ENCODE results near the gene SMARCD3. TPM values are rescaled to one million over a fixed set of nuclear protein-coding genes. Genes with fewer than 3 reads are reported as not detected.
A peak's percentile ranks its signal among the peaks of the same experiment; 100 is the strongest.

The SMARCD3 gene
- total and polyA plus RNA-seq, 2 of the 8 experiments (the other 6 are each of a cell fraction or from before 2014, with no cell fraction given), result 3.0 to 5.6 TPM

DNA sequence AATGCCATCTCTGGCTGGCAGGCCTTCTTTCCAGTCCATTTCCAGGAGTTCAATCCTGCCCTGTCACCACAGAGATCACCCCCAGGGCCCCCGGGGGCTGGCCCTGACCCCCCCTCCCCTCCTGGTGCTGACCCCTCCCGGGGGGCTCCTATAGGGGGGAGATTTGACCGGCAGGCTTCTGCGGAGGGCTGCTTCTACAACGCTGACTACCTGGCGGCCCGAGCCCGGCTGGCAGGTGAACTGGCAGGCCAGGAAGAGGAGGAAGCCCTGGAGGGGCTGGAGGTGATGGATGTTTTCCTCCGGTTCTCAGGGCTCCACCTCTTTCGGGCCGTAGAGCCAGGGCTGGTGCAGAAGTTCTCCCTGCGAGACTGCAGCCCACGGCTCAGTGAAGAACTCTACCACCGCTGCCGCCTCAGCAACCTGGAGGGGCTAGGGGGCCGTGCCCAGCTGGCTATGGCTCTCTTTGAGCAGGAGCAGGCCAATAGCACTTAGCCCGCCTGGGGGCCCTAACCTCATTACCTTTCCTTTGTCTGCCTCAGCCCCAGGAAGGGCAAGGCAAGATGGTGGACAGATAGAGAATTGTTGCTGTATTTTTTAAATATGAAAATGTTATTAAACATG is 10.2 kb downstream of the SMARCD3 start:
- H3K9ac ChIP-seq (replicated peaks in 1 of 4; ENCODE audit: extremely low read depth in 1 of 4, low read depth in 3 of 4, low read length in 3 of 4), result no peak overlapping the region
- no peak overlapping the region for H3K4me3 ChIP-seq (ENCODE audit: extremely low read depth in 1 of 4, insufficient read depth in 2 of 4, low read depth in 3 of 4, low read length in 4 of 4)
- no peak overlapping the region for H2BK15ac ChIP-seq (ENCODE audit: low read length)
- DNase-seq (ENCODE audit: low read depth in 1 of 2, low spot score in 2 of 2), result no peak
- no peak for FAIRE-seq
- POLR2A ChIA-PET (ENCODE audit: partially characterized antibody), result interaction anchor here (0.9 to 5.7 kb wide), 3 partner anchors 11 to 34 kb away, joined by 3 to 22 read pairs (median 3); partner anchors contain the start of gene ABCF2
- H3K79me1 ChIP-seq (ENCODE audit: low read depth, low read length), result peaks cover 16% of the 10 kb centered on the region
- no peak overlapping the region for H3K27ac ChIP-seq (ENCODE audit: low read depth, low read length)
- no peaks in the 10 kb centered on the region; a peak in 1 of 7 replicates for H3K27me3 ChIP-seq (replicated peaks in 1 of 4; ENCODE audit: control insufficient read depth in 3 of 4, extremely low read depth in 1 of 4, insufficient read depth in 3 of 4, low read length in 3 of 4)
- peaks cover 2 to 16% of the 10 kb centered on the region in 2 experiments; a peak in 3 of 4 replicates for H3K79me2 ChIP-seq (ENCODE audit: control insufficient read depth in 1 of 2, insufficient read depth in 2 of 2, low read length in 2 of 2)
- no peak overlapping the region for H3K4ac ChIP-seq (replicated peaks; ENCODE audit: insufficient read length, low read depth, low read length)
- H4K5ac ChIP-seq (ENCODE audit: insufficient read length, low read depth, low read length), result no peak overlapping the region
- H4K8ac ChIP-seq (ENCODE audit: extremely low read depth, insufficient read depth, low read length), result peak overlapping the region; percentile 58; the same call in 1 of the 2 replicates
- peaks cover 8 to 24% (median 11%) of the 10 kb centered on the region in 4 experiments; a peak in 7 of 8 replicates for H3K36me3 ChIP-seq (ENCODE audit: control insufficient read depth in 2 of 4, insufficient read depth in 4 of 4, low read length in 3 of 4)
- H3K4me1 ChIP-seq (replicated peaks in 1 of 4; ENCODE audit: control insufficient read depth in 3 of 4, insufficient read depth in 4 of 4, low read length in 3 of 4), result peaks cover 0 to 9% (median 2%) of the 10 kb centered on the region in 4 experiments; a peak in 5 of 7 replicates
- TF ChIP-seq RNF2 (IDR thresholded peaks at IDR 0.05; ENCODE audit: borderline replicate concordance, low read depth, low read length, missing control alignments, poor library complexity, severe bottlenecking) (no peak), HDAC6 (IDR thresholded peaks at IDR 0.05; ENCODE audit: low read depth, low read length) (no peak), JUN (IDR thresholded peaks at IDR 0.05; ENCODE audit: low read depth, low read length) (no peak), SUZ12 (IDR thresholded peaks at IDR 0.05; ENCODE audit: low read length) (no peak)
- H2BK120ac ChIP-seq (replicated peaks; ENCODE audit: low read depth, low read length), result no peak overlapping the region
- no peak overlapping the region for H3K4me2 ChIP-seq (ENCODE audit: insufficient read depth in 1 of 2, low read depth in 2 of 2, low read length in 2 of 2)
- no peak overlapping the region for H2BK5ac ChIP-seq (ENCODE audit: low read depth, low read length)
- no peak overlapping the region for H4K91ac ChIP-seq (replicated peaks; ENCODE audit: insufficient read length, low read length)
- no peak overlapping the region for H3K56ac ChIP-seq (replicated peaks; ENCODE audit: insufficient read length, low read depth, low read length)
- 89% methylated on average over 13 of the region's 17 CpGs; no CpG with 5 or more reads in 1 of the 2 experiments for WGBS, 2 experiments (ENCODE audit: extremely low coverage in 1 of 2, insufficient coverage in 1 of 2, insufficient read length in 1 of 2, insufficient replicate concordance in 2 of 2, low coverage in 1 of 2, low lambda C conversion rate in 2 of 2, missing lambda C conversion rate in 1 of 2)
- H2AK5ac ChIP-seq (ENCODE audit: low read depth, low read length), result no peak overlapping the region
- H3K18ac ChIP-seq (ENCODE audit: extremely low read depth, low read length), result no peak overlapping the region
- no peaks in the 10 kb centered on the region for H3K9me3 ChIP-seq (ENCODE audit: insufficient read depth in 2 of 2, low read depth in 1 of 2, low read length in 1 of 2)
- peaks cover 0 to 17% of the 10 kb centered on the region in 2 experiments for H4K20me1 ChIP-seq (replicated peaks in 1 of 2; ENCODE audit: control insufficient read depth in 1 of 2, insufficient read depth in 2 of 2, low read length in 2 of 2)
- no peak overlapping the region for H2AFZ ChIP-seq (ENCODE audit: low read length)
- no peak overlapping the region for H2BK12ac ChIP-seq (ENCODE audit: low read depth, low read length)
- H2BK20ac ChIP-seq (ENCODE audit: low read length), result no peak overlapping the region
- no peak overlapping the region for H3K23ac ChIP-seq (ENCODE audit: insufficient read length)
- peaks cover 1% of the 10 kb centered on the region for H3K23me2 ChIP-seq (ENCODE audit: low read depth, low read length)
- CTCF ChIA-PET (ENCODE audit: partially characterized antibody), result interaction anchor here (1.3 to 6.8 kb wide), 4 partner anchors 6 to 112 kb away, joined by 5 to 71 read pairs (median 6); no protein-coding TSS in a partner anchor
- H3K14ac ChIP-seq (ENCODE audit: insufficient read length), result no peak overlapping the region

All from H1 (cell line).